Coronary artery (tissue), 2 donors: ENCODE measurements around the gene SPATA31E1.
"Not testable (repeated sequence)": the region's sequence is repeated elsewhere in the genome, so short reads cannot be mapped to it uniquely, and the experiment has no call there.

Experiments used
- DNase-seq: peaks from one replicate; pipeline ENCODE4 v3.0.0-alpha.2; 2017; ENCODE audit warnings: low spot score
- H3K27ac ChIP-seq, 2 donors: fragments of 200-600 bp; sonication (generic); one replicate each; pipeline ENCODE4 v1.5.1; 2016 to 2019
- H3K4me3 ChIP-seq: fragments of 200-600 bp; sonication (generic); 2 replicates; pipeline ENCODE4 v1.5.1; 2016; ENCODE audit warnings: mild to moderate bottlenecking, moderate library complexity
- TF ChIP-seq, protein P1 (sequence below): fragments of 200-600 bp; sonication (generic); IDR thresholded peaks from one replicate; pipeline ENCODE4 v1.5.1; 2019; ENCODE audit warnings: antibody characterized with exemption

SPATA31E1 gene

DNA sequence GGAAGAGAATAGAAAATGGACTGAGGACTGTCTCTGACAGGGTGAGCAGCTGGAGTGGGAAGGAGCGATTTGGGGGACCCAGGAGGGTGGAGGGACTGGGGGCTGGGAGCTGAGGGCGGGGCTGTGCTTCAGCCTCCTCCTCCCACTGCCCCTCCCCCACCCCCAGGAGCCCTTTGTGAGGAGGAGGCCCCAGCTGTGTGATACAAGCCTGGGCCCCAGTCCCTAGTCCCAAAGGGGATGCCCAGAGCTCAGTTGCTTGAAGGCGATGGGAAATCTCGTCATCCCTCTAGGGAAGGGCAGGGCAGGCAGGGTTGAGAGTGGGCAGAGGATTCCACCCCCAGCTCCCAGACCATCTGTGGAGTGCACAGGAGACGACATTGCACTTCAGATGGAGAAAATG lies at the start of gene SPATA31E1:
Gene SPATA31E1, plus strand, starts transcription at position 251 of the 400 bp plus-strand sequence. Its CDS starts 15 bp downstream, at position 266.
- TF ChIP-seq, protein P1, sequence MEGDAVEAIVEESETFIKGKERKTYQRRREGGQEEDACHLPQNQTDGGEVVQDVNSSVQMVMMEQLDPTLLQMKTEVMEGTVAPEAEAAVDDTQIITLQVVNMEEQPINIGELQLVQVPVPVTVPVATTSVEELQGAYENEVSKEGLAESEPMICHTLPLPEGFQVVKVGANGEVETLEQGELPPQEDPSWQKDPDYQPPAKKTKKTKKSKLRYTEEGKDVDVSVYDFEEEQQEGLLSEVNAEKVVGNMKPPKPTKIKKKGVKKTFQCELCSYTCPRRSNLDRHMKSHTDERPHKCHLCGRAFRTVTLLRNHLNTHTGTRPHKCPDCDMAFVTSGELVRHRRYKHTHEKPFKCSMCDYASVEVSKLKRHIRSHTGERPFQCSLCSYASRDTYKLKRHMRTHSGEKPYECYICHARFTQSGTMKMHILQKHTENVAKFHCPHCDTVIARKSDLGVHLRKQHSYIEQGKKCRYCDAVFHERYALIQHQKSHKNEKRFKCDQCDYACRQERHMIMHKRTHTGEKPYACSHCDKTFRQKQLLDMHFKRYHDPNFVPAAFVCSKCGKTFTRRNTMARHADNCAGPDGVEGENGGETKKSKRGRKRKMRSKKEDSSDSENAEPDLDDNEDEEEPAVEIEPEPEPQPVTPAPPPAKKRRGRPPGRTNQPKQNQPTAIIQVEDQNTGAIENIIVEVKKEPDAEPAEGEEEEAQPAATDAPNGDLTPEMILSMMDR, result no peak
- DNase-seq, result no peak
- Histone ChIP-seq H3K4me3 (no peak within 1 kb of the TSS), H3K27ac (no peak within 1 kb of the TSS)

DNA sequence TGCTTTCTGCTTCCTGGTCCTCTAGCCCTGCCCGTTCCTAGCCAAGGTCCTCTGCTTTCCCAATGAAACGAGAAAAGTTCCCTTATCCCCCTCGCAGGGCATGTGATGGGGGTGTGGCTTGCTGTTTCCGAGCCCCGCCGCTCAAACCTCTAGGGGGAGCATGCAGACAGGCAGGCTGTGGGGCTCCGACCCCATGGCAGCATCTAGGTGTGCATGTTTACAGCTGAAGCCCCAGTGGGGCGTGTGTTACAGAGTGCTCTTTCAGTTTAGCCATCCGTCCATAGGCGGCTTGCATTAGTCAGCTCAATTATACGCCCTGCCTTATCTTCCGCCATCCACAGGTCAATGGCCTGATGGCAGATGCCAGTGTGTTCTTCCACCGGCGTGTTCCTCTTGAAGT lies 48.3 kb upstream of the SPATA31E1 start:
- H3K4me3 ChIP-seq, result no peak overlapping the region
- no peak overlapping the region for H3K27ac ChIP-seq
- DNase-seq, result no peak
- TF ChIP-seq, protein P1, result no peak

DNA sequence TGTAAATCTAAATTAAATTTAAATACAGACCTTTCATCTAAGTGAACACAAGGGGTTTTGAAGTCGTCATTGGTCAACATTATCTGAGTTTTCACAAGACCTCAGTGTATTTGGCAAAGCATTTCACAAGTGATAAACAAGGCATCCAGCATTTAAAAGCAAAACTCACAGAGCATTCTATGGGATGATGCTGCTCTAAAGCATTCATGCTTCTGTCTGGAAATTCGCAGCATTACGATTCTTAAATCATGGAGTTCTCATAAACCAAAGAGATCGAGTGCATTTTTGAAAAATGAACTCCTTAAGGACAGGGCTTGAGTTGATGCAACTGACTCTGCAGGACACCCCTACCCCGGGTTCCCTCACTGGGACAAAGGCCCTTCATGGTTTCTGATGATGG lies 46.1 kb upstream of the SPATA31E1 start:
- TF ChIP-seq, protein P1, result no peak
- H3K27ac ChIP-seq, result no peak overlapping the region
- no peak for DNase-seq
- H3K4me3 ChIP-seq, result no peak overlapping the region

DNA sequence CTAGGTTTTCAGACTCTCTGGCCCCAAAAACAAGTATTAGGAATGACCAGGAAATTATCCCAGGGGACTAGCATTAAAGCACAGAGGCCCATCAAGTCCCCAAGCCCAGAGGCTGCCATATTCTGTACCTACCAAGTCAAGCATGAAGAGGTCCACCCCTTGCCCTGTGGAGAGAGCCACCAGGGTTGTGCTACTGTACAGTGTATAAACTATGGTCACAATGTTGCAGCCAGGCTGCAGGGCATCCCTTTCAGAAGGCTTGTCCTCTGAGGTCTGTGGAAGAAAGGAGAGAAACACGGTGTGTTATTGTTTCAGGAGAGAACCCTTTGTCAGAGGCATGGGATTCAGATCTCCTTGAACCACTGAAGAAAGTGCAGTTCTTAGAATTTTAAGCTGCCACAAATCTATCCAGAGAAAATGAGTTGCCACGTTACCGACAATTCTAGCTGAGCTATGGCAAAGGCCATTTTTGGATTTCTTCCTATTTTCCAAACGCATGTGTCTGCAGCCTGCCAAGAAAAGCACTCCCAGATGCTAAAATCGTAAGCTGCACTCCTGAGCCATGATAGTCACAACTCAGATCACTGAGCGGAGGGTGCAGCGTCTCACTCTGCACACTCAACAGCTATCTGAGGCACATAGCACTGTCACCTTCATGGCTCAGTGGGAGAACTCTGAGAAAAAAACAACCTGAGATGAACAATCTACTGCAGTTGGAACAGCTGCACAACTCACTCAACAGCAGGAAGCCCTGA lies 45.5 kb upstream of the SPATA31E1 start:
- DNase-seq, result no peak
- Histone ChIP-seq H3K4me3 (no peak overlapping the region), H3K27ac (no peak overlapping the region)
- TF ChIP-seq, protein P1, result no peak

DNA sequence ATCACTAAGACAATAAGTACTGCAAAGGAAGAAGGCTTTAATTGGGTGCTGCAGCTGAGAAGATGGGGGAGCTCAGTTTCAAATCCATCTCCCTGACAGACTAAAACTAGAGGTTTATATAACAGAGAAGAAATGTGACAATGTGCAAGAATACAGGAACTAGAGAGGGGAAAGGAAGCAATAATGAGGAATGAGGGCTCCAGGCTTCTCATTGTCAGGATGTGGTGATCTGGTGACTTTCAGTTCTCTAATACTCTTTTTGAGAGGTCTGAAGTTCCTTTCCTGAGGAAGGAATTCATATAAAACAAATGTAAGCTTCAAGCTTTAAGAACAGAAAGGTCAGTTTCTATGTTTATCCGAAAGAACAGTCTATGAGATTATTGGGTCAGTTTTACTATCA lies 42.5 kb upstream of the SPATA31E1 start:
- Histone ChIP-seq H3K27ac (no peak overlapping the region), H3K4me3 (no peak overlapping the region)
- TF ChIP-seq, protein P1, result no peak
- DNase-seq, result no peak

DNA sequence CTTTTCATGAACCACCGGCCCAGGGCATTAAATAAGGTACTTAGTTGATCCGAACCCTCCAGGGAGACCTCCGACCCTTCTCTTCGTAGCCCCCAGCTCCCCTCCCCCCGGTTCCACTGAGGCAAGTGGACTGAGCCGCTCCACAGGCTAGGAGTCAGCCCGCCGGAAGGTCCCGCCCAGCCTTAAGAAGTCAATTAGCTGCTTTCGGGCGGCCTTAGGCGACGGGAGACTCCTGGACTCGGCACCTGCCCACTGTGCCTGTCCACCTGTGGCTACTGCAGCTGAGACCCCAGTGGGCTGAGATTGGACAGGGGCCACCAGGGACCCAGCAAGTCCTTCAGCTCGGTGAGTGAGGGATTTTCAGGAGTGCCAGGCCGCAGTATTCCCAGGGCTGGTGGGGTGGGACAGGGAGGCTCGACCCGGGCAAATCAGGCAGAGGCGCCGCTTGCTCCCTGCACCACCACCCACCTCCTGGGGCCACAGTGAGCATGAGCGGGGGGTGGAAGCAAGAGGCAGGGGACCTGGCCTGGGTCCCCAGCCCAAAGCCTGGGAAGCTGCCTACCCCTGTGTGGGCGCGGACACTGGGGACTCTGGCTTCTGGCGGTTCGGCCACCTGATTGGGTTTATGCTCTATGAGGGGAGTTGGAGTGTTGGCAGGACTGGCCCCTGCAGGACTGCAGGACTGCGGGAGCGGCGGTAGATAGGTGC lies 39.6 kb upstream of the SPATA31E1 start:
- DNase-seq, result no peak
- Histone ChIP-seq H3K4me3 (no peak overlapping the region), H3K27ac (no peak overlapping the region)
- TF ChIP-seq, protein P1, result no peak

DNA sequence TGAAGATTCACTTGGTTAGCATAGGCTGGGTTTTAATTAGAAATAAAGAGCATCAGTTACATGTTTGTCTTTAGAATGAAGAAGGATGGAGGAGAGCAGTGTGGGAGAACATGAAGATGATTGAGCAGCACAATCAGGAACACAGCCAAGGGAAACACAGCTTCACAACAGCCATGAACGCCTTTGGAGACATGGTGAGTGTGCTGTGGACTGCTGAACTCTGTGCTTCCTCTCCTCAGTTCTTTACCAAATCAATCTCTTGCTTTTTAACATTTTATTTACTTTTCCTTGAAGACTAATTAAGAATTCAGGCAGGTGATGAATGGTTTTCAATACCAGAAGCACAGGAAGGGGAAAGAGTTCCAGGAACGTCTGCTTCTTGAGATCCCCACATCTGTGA lies 38.2 kb upstream of the SPATA31E1 start:
- no peak for DNase-seq
- Histone ChIP-seq H3K27ac (no peak overlapping the region), H3K4me3 (no peak overlapping the region)
- TF ChIP-seq, protein P1, result no peak

DNA sequence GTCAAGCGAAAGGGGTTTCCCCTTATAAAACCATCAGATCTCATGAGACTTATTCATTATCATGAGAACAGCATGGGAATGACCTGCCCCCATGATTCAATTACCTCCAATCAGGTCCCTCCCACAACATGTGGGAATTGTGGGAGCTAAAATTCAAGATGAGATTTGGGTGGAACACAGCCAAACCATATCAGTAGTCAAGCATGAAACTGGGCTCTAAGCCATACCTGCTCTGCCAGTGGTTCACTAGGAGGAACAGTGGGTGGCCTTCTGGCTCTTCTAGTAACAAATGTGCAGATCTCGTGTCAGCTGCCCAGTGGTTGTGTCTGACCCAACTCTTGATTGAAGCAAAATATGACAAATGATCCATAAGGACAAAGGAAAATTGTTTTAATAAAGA lies 34.9 kb upstream of the SPATA31E1 start:
- not testable (repeated sequence) for H3K4me3 ChIP-seq, H3K27ac ChIP-seq, DNase-seq
